C1 segment of cervical spinal cord (tissue), 14 donors: ENCODE results near the gene SAA4.
A peak's percentile ranks its signal among the peaks of the same experiment; 100 is the strongest.
"Not testable (repeated sequence)": the region's sequence is repeated elsewhere in the genome, so short reads cannot be mapped to it uniquely, and the experiment has no call there.

Experiments used
- DNase-seq, 14 donors: peaks; one replicate each; lab custom pipeline; 2025; lab: John Stamatoyannopoulos, UW

SAA4 gene

DNA sequence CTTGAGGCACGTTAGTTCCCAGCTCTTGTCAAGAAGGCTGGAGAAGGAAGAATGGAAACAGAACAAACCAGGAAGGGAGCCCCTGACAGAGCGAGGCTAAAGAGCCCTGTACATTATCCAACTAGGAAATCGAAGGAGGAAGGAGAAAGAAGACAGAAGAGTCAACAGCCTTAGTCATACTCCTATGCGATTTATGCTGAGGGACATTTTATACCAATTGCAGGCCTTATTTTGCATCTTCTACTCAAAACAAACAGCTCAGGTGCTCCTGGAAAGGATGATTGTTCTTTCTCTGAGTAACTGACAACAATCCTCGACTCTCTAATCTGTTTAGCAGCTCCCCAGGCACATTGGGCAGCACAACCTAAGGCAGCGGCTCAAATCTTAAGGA lies 10.6 kb upstream of the SAA4 start:
- not testable (repeated sequence) for DNase-seq

DNA sequence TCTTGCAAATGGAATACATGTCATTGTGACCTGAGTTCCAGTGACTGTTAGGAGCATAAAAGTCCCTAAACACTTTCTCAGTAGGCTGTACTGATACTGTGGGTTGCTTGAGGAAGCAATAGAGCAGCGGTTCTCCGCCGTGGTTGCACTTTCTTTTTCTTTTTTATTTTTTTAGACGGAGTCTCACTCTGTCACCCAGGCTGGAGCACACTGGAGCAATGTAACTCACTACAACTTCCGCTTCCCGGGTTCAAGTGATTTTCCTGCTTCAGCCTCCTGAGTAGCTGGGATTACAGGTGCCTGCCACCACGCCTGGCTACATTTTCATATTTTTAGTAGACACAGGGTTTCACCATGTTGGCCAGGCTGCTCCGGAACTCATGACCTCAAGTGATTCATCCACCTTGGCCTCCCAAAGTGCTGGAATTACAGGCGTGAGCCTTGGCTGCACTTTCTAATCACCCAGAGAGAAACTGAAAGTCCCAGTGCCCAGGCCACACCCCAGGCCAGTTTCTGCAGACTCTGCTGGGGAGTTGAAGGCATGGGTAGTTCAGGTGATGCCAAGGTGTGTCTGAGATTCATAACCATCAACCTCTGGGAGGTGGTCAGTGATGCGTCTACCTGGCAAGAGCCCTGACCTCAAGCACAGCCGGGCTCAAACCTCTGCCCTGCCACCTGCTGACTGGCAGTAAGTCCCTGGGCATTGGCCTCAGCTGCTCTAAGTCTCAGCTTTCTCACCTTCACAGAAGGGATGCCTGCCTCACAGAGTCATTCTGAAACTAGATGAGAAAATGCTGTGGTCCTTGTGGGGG lies 10.0 kb upstream of the SAA4 start:
- DNase-seq, result not testable (repeated sequence)

DNA sequence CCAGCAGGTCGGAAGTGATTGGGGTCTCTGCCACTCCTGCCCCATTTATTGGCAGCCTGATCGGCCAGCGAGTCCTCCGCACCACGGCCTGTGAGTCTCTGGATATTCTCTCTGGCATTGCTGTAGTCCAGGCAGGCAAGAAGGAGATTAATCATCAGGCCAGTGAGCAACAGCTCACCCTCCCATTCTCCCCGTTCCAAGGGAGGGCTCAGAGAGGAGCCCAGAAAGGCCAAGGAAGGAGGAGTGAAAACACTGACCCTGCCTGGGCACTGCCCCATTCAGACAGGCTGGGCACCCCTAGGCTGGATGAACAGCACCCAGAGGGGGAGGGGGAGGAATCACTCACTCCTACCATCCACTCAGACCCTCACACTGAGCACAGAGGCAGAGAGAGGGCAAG lies 8.8 kb upstream of the SAA4 start:
- DNase-seq, result no peak

DNA sequence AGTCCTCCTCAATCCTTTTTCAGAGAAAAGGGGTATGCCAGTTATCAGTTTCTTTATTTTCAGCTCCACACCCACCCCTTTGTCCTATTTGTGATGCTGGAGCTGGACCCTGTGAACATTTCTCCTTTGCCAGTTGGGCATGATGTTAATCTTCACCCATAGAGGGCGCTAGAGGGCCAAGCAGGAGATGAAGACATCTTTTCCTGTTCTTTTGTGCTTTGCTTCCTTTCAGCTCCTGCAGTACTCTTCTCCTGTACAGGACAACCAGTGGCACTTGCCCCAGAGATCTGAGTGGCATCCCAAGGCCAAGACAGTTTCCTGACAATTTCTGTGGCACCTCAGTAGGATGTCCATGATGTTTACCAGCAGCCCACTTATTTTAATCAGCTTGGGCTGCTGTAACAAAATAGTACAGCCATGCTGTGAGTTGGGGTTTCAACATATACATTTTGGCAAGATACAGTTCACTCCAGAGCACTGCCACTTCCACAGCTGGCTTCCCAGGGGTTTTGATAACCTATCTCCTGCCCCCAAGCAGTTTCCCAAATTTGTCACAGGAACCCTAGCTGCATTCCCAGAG lies 7.3 kb upstream of the SAA4 start:
- DNase-seq, result peak in 3 of 14 donors; percentile 5 to 14 (median 11)

DNA sequence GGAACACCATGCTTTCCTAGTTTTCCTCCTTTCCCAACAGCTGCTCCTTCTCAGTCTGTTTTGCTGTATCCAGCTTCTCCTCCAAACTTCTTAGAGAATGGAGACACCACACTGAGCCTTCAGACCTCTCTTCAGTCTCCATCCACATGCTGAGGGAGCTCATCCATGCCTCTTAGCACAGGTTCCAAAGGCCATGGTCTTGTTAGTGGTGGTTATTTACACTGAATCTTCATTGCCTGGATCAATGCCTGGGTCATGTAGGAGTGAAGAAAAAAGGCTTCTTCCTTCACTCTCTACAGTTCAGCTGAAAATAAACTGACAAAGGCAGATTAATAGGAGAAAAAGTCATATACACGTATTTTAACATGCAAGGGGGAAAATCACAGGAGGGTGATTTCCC lies 3.1 kb upstream of the SAA4 start:
- no peak for DNase-seq

DNA sequence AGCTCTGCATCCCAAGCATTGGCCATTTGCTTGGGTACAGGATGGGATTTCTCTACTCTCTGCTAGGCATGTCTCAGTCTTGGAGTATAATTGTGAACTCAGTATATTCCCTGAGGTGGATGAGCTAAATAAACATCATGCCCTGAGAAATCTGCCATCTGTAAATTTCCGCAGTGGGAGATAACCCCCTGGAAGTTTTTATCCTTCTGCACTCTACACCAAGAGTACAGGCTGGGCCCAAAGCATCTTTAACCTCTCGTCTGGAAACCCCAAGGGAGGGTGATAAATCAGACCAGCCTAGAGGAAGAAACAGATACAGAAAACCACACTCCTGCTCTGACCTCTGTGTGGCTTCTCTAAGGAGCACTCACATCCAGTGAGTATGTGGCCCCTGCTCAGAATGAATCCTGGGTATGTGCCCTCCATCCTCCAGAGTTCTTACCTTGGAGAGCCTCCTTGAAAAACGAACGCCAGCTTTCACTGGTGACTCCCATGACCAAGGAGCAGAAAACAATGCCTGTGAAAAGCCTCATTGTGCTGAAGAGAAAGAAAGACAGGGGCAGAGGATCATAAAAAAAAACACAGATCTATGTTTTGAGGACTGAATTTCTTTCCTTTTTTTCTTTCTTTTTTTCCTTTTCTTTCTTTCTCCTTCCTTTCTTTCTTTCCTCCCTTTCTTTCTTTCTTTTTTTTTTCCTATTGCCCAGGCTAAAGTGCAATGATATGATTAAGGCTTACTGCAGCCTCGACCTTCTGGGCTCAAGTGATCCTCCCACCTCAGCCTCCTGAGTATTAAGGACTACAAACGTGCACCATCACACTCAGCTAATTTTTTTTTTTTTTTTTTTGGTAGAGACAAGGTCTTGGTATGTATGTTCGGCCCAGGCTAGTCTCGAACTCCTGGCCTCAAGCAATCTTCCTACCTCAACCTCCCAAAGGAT lies 938 bp downstream of the SAA4 start:
- DNase-seq, result no peak

DNA sequence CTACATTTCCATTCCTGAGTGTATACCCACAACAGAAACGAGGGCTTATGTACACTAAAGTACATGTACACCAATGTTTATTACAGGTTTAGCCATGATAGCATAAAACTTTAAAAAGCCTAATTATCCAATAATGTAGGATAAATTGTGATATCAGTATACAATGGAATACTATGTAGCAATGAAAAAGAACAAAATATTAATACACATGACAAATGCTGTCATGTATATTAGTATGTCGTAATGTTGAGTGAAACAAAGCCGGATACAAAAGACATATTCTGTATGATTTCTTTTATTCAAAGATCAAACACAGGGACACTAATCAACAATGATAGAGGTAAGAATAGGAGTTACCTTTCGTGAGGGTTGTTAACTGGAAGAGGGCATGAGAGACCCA lies 2.7 kb downstream of the SAA4 start:
- no peak for DNase-seq

DNA sequence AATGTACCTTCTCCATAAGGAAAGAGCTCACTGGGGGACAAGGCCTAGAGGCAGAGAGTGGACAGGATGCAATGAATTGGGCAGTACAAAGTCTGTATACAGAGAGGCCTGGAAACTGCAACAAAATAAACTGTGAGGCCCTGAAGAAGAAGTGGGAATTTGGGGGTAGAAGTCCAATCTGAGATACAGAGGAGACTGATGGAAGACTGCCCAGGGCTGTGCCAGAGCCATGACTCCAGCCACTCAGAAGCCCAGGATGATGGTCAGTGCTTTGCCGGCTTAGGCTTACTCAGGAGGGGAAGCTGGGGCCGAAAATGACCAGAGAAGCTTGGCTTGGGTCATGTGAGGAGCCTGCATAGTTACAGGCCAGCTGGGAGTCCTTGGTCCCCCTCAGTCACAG lies 5.7 kb downstream of the SAA4 start:
- no peak for DNase-seq

DNA sequence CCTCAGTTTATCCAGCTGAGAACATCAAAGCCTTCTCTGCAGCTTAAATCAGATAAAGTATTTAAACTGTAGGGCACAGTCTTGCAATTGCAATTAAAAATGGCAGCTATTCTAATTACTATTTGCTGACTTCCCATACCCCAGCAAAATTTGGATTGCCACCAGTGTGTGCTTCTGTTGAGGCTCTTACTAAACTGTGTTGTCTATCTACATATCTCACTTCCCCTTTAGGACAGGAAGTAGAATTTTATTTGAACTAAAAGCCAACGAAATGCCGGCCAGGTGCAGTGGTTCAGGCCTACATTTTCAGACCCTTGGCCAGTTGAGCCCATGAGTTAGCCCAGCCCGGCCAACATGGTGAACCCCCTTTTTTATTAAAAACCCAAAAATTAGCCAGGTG lies 7.1 kb downstream of the SAA4 start:
- no peak for DNase-seq

DNA sequence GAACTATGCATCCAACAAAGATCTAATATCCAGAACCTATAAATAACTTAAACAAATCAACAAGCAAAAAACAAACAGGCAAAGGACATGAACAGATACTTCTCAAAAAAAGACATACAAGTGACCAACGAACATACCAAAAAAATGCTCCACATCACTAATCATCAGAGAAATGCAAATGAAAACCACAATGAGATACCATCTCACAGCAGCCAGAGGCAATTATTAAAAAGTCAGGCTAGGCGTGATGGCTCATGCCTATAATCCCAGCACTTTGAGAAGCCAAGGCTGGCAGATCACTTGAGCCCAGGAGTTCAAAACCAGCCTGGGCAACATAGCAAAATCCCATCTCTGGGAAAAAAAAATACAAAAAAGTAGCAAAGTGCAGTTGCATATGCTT lies 10.7 kb downstream of the SAA4 start:
- DNase-seq, result no peak

DNA sequence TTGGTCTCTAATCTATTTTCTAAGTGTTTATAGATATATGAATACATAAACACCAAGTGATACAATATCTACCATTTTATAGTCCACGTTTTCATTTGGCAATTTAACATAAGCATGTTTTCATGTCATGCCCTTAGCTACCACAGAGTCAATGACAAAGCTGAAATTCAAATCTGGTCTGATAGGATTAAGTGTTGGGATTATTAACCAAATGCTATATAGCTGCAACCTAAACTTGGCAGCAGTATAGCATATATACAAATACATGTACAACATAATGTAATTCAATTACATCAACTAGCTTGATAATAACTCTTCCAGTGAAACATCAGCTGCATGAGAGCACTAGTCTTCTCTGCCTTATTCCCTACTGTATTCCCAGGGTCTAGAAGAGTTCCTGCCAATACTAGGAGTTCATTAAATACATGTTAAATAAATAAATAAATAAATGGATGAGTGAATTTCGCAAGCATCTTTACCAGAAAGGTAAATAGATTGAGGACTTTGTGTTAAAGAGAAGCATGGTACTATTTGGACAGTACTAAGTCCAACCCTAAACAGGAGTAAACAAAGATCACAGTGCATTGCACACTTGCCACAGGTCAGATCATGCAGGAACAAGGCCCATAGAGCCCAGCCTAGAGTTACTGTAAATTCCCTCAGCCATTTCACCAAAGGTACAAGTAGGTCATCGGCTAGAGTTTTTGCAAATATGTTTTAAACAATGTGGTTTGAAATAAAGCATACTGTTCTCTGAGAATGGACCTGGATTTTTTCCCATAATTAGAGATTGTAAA lies 12.8 kb downstream of the SAA4 start:
- no peak for DNase-seq

DNA sequence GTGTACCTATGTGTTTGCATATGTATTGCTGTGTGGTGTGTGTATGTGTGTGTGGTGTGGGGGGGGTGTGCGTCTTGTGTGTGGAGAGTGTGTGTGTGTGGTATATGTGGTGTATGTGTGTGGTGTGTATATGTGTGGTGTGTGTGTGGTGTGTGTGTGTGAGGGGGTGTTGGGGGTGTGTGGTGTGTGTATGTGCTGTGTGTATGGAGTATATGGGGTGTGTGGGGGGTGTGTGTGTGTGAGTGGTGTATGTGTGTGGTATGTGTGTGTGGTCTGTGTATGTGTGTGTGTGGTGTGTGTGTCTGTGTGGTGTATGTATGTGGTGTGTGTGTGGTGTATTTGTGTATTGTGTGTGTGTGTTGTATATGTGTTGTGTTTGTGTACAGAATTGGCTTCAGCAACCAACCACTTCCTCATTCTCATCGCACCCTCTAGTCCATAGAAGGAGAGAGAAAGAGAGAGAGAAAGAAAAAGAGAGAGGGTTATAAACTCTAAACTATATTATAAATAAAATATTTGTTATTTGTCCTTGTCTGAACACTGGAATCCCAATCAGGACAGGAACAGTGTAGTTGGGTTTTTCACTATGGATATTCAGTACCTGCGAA lies 13.7 kb downstream of the SAA4 start:
- no peak for DNase-seq

DNA sequence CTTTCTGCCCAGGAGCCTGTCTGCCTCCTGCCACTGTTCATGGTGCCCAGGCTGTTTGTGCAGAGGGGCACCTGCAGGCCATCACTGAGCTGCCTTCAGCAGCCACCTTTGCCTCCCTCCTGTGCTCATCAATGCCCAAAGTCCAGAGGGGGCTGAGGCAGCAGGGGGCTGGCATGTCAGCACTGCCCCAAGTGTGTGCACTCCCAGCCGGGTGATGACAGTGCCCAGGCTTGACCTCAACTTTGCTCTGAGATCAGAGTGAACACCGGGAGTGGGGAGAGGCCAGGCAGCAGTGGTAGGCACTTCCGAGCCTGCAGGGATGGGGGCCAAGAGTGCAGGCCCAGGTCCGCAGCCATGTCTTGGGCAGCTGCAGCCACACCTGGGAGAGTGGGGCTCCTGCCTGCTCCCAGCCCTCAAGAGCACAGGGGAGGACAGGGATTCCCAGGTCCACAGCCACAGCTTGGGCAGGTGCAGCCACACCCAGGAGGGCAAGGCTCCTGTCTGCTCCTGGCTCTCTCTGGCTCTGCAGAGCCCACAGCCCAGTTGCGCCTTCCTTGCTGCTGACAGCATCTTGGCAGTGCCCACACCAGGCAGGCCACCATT lies 15.2 kb downstream of the SAA4 start:
- DNase-seq, result no peak

DNA sequence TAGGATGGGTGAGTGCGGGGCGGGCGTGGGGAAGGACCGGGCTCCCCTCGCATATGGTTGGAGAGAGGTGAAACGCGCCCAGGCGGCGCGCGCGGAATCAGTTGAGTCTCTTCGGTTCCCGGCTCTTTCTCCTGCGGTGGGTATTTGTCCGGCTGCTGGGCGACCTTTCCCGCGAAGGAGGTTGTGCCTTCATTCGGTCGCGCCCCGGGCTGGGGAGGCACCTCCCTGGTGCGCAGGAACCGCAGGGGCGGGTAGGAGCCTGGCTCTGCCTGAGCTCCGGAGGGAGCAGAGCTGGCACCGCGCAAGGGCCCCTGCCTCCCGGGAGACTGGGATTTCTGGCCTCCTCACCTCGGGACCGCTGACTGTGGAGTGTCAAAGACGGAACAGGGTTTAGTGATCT lies 27.5 kb downstream of the SAA4 start:
- no peak for DNase-seq

DNA sequence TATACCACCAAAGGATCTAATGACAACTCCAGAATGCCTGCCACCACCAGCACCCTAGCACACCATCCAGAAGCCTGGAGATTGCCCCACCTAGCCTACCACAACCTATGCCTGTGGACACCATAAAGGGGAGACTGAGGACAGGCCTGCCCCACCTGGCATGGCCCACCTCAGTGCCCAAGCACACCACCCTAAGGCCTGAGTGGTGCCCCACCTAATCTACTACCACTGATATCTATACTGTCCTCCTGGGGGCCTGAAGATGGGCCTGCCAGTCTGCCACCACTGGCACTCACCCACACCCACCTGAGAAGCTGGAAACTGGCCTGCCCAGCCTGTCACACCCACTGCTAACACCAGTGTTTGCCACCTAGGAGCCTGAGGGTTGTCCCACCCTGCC lies 31.8 kb downstream of the SAA4 start:
- DNase-seq, result no peak

DNA sequence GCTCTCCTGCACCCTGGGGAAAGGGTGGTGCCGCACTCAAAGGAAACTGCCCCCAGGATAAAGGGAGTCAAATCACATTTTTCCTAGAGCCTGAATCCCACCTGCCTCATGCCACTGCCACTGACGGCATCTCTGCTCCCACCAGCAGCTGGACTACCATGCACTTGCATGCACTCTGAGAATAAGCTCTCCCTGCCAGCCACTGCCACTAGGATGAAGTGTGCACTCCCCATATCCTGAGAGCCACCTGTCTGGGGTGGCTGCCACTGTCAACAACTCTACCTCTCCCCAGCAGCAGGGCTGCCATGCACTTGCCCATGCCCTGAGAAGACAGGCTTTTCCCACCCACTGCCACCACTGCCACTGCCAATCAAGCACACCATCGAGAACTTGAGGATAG lies 32.4 kb downstream of the SAA4 start:
- no peak for DNase-seq

DNA sequence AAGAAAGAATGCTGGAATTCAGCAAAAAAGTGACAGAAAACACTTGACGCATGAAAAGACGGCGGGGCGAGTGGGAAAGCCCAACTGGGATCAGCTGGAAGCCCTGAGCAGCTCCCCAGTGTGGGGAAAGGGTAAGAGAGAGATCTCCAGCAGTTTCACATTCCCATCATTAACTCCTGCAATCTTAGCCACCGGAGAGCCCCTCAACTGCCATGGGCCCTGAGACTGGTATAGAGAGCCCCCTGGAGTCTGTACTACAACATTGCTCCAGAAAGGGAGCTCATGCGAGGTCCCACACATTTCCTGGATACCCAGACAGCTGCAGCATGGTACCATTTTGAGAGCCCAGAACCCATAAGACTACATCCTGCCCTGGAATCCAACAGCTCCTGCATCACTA lies 32.9 kb downstream of the SAA4 start:
- no peak for DNase-seq

DNA sequence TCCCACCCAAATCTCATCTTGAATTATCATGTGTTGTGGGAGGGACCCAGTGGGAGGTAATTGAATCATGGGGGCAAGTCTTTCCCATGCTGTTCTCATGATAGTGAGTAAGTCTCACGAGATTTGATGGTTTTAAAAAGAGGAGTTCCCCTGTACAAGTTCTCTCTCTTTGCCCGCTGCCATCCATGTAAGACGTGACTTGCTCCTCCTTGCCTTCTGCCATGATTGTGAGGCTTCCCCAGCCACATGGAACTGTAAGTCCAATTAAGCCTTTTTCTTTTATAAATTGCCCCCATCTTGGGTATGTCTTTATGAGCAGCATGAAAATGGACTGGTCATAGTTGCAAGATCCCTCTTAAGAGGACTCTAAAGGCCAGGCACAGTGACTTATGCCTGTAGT lies 38.9 kb downstream of the SAA4 start:
- not testable (repeated sequence) for DNase-seq

DNA sequence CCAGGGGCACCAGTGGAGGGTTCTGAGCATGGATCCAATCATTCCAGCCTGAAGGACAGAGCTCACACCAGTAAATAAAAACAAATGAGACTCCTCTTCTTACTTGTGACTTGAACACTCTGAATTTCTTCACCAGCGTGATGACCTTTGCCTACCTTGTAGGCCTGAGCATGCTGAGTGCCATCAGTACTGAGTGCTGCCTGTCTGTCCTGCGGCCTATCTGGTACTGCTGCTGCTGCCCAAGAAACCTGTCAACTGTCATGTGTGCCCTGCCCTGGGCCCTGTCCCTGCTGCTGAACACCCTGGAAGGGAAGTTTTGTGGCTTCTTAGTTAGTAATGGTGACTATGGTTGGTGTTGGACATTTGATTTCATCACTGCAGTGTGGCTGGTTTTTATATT lies 40.1 kb downstream of the SAA4 start:
- no peak for DNase-seq

DNA sequence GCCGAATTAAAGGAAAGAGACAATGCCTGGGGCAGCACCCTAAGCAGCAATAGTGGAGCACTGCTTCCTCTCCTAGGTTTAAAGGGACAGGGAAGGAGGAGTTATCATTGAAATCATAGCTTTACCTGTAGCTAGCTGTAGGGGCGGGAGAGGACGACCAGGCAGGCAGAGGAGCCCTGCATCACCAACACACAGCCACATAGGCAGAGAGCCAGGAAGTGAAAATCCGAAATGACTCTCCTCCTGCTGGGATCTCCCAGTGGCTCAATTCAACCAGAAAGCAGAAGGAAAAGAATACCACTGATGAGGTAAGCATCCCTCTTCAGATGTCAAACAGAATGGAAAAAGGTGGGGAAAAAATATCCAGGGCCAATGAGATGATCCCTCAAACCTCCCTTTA lies 43.6 kb downstream of the SAA4 start:
- DNase-seq, result no peak

DNA sequence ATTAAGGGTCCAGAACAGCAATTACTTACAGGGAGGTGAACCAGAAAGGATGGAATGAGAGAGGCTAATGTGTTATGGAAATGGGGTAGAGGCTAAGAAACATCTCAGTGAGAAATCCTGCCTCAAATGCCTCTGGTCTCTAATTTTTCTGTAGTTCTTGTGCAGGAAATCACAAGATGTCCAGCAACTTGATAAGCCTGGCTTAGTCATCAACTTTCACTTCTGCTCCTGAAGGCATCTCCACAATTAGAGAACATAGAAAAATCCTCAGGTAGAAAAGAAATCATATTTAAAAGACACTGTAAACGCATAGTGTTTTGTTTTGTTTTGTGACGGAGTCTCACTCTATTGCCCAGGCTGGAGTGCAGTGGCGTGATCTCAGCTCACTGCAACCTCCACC lies 45.2 kb downstream of the SAA4 start:
- no peak for DNase-seq
